Endothelial cell of umbilical vein (primary cell): ENCODE measurements around the gene POLE4. TPM values are rescaled to one million over a fixed set of nuclear protein-coding genes. Genes with fewer than 3 reads are reported as not detected.

Source experiments
- BruUV-seq: library from RNA; stranded (reverse); fragments of 400-500 nt; replicated peaks from 2 replicates; lab custom pipeline; 2021; lab: Mats Ljungman, UMichigan
- CTCF ChIA-PET: fragments of 300-600, 350-600 bp; sonication (Branson Sonifier 250); formaldehyde crosslinking; loops from one replicate; lab custom pipeline; 2021; ENCODE audit warnings: antibody characterized with exemption, inconsistent platforms; lab: Charles Lee
- POLR2A ChIA-PET: fragments of 300-600, 350-600 bp; sonication (Branson Sonifier 250); formaldehyde crosslinking; loops from one replicate; lab custom pipeline; 2021; ENCODE audit warnings: antibody characterized with exemption, inconsistent platforms; lab: Charles Lee
- DNase-seq: peaks from one replicate; pipeline ENCODE4 v3.0.0-alpha.2; 2011; ENCODE audit warnings: low read depth, low spot score
- FAIRE-seq: peaks from 2 replicates; lab custom pipeline; 2011; peaks lifted over from hg19 to GRCh38; lab: Jason Lieb, UNC
- H2AFZ ChIP-seq: 2 replicates; pipeline ENCODE4 v1.6.0; 2012; ENCODE audit warnings: low read depth, low read length, control low read depth, inconsistent platforms
- H3K27ac ChIP-seq: 2 replicates; pipeline ENCODE4 v1.5.1; 2011; ENCODE audit warnings: low read depth, mild to moderate bottlenecking, control low read depth, low read length, moderate library complexity; ENCODE audit not compliant: insufficient read depth
- H3K27me3 ChIP-seq, 2 experiments: 2 replicates each; pipeline versions ENCODE4 v1.6.0 to v1.6.1; 2011; ENCODE audit warnings: low read length in 2 of 2, mixed read lengths in 1 of 2; ENCODE audit not compliant: control insufficient read depth in 2 of 2, insufficient read depth in 2 of 2
- H3K36me3 ChIP-seq, 2 experiments: 2 replicates in 1 of 2; 3 replicates in 1 of 2; pipeline ENCODE4 v1.5.1; 2011; ENCODE audit warnings: low read length in 2 of 2, mild to moderate bottlenecking in 1 of 2, moderate library complexity in 1 of 2; ENCODE audit not compliant: control insufficient read depth in 2 of 2, insufficient read depth in 2 of 2; ENCODE audit errors: extremely low read depth in 1 of 2
- H3K4me1 ChIP-seq: 3 replicates; pipeline ENCODE4 v1.5.1; 2011; ENCODE audit warnings: mild to moderate bottlenecking, low read length; ENCODE audit not compliant: control insufficient read depth, insufficient read depth; ENCODE audit errors: extremely low read depth
- H3K4me2 ChIP-seq: 2 replicates; pipeline ENCODE4 v1.6.1; 2011; ENCODE audit warnings: low read length, control low read depth, mixed read lengths; ENCODE audit not compliant: insufficient read depth
- H3K4me3 ChIP-seq, 3 experiments: fragments of 200-600 bp in 1 of 3; sonication (generic), shearing (Covaris generic) in 1 of 3; replicated peaks in 1 of 3; 2 replicates each; pipeline ENCODE4 v1.5.1; 2011 to 2016; ENCODE audit warnings: control low read depth in 3 of 3, low read length in 3 of 3, mild to moderate bottlenecking in 2 of 3, inconsistent platforms in 1 of 3, low read depth in 1 of 3, moderate library complexity in 1 of 3; ENCODE audit not compliant: insufficient read depth in 1 of 3
- H3K79me2 ChIP-seq: 2 replicates; pipeline ENCODE4 v1.6.0; 2012; ENCODE audit warnings: low read length, inconsistent platforms; ENCODE audit not compliant: control insufficient read depth, insufficient read depth
- H3K9ac ChIP-seq: replicated peaks from 2 replicates; pipeline ENCODE3; 2011; ENCODE audit warnings: low read length, control low read depth; ENCODE audit not compliant: insufficient read depth; ENCODE audit errors: extremely low read depth
- H3K9me1 ChIP-seq: replicated peaks from 3 replicates; pipeline ENCODE4 v1.6.0; 2011; ENCODE audit warnings: mild to moderate bottlenecking, low read length; ENCODE audit not compliant: control insufficient read depth, insufficient read depth; ENCODE audit errors: extremely low read depth
- H3K9me3 ChIP-seq: replicated peaks from 2 replicates; pipeline ENCODE4 v1.5.1; 2012; ENCODE audit warnings: low read length, inconsistent platforms; ENCODE audit not compliant: control insufficient read depth, insufficient read depth
- H4K20me1 ChIP-seq: replicated peaks from 2 replicates; pipeline ENCODE3; 2011; ENCODE audit warnings: mild to moderate bottlenecking, low read length; ENCODE audit not compliant: control insufficient read depth, insufficient read depth; ENCODE audit errors: extremely low read depth
- CTCF ChIP-seq, 2 donors: IDR thresholded peaks; 1 replicate in 1 of 2; 2 replicates in 1 of 2; pipeline ENCODE4 v1.5.1; 2011; ENCODE audit warnings: low read length in 2 of 2, mild to moderate bottlenecking in 2 of 2, moderate library complexity in 2 of 2, control low read depth in 1 of 2, inconsistent platforms in 1 of 2, low read depth in 1 of 2; ENCODE audit not compliant: insufficient read depth in 1 of 2; ENCODE audit errors: extremely low read depth in 1 of 2
- EZH2 ChIP-seq: IDR thresholded peaks from 2 replicates; pipeline ENCODE4 v1.6.1; 2012; ENCODE audit warnings: borderline replicate concordance, low read depth, mild to moderate bottlenecking, moderate library complexity, low read length, inconsistent platforms; ENCODE audit not compliant: severe bottlenecking
- GATA2 ChIP-seq: IDR thresholded peaks from 2 replicates; pipeline ENCODE4 v1.7.0; 2011; ENCODE audit warnings: low read depth, mild to moderate bottlenecking, moderate library complexity, mixed read lengths, low read length; ENCODE audit not compliant: insufficient read length, insufficient read depth
- POLR2AphosphoS5 ChIP-seq: IDR thresholded peaks from 2 replicates; pipeline ENCODE4 v1.6.1; 2012; ENCODE audit warnings: low read depth, mild to moderate bottlenecking, control low read depth, low read length, moderate library complexity; ENCODE audit not compliant: insufficient read depth
- dilution Hi-C: fragments of 300-500 bp; cut with MboI; formaldehyde crosslinking; loops from one replicate; pipeline ENCODE4 v1.15.0; 2019; ENCODE audit warnings: low sequenced_read_pairs; ENCODE audit not compliant: extremely low pct_ligation_motif_present
- intact Hi-C: fragments of 100-400 bp; cut with micrococcal nuclease; formaldehyde crosslinking; loops from one replicate; pipeline ENCODE4 v1.10.0; 2022
- polyA plus RNA-seq, 4 experiments: library from polyadenylated mRNA; depleted of rRNA in 3 of 4; stranded (reverse) in 3 of 4; unstranded in 1 of 4; fragments of >200 nt; gene quantifications; 2 replicates each; pipeline versions ENCODE4 v1.2.1 to v1.2.3, GENCODE V29; 2011 to 2012; ENCODE audit warnings: missing spikeins in 1 of 4
- total RNA-seq: library from RNA; stranded (reverse); gene quantifications from 2 replicates; pipeline ENCODE4 v1.2.3, GENCODE V29; 2021
- TF ChIP-seq, protein P1 (sequence below): IDR thresholded peaks from 2 replicates; pipeline ENCODE4 v1.6.1; 2011; ENCODE audit not compliant: insufficient read depth, insufficient read length

The POLE4 gene
- total and polyA plus RNA-seq, 2 donors (not counting 3 experiments of a cell fraction or from before 2014, with no cell fraction given): 21.4 to 42.6 TPM

- H3K27me3 ChIP-seq: no peaks in the 10 kb centered on the region
- H3K4me3 ChIP-seq: no peak overlapping the region
- H2AFZ ChIP-seq: no peak overlapping the region
- no peaks in the 10 kb centered on the region for H3K36me3 ChIP-seq
- DNase-seq (no peak), FAIRE-seq (no peak)
- ChIA-PET POLR2A (no interaction called here), CTCF (interaction anchor here (1.2 kb wide), 1 partner anchor 24 kb away, joined by 4 read pairs; no protein-coding TSS in a partner anchor)
- H3K27ac ChIP-seq: no peak overlapping the region
- H4K20me1 ChIP-seq: no peaks in the 10 kb centered on the region
- no peak overlapping the region for H3K4me2 ChIP-seq
- BruUV-seq: no TSS peak
- no peaks in the 10 kb centered on the region for H3K79me2 ChIP-seq
- H3K9me3 ChIP-seq: no peaks in the 10 kb centered on the region
- dilution Hi-C loops: no loop called here
- intact Hi-C loops: no loop called here
- H3K9ac ChIP-seq: no peak overlapping the region
- H3K9me1 ChIP-seq: no peaks in the 10 kb centered on the region
- peaks cover 3% of the 10 kb centered on the region for H3K4me1 ChIP-seq
- TF ChIP-seq CTCF (IDR thresholded peaks at IDR 0.05; ENCODE audit: extremely low read depth in 1 of 2, insufficient read depth in 1 of 2, low read depth in 1 of 2, low read length in 2 of 2) (no peak), GATA2 (no peak), POLR2AphosphoS5 (no peak), EZH2 (no peak)
- TF ChIP-seq, protein P1, sequence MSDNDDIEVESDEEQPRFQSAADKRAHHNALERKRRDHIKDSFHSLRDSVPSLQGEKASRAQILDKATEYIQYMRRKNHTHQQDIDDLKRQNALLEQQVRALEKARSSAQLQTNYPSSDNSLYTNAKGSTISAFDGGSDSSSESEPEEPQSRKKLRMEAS: no peak
Observed at GRCh38 chr2:74954500-74954874, 4.0 kb upstream of the POLE4 start.
